Right ventricle myocardium inferior (tissue), 1 donor: ENCODE data around the gene AKAP8. TPM values are rescaled to one million over a fixed set of nuclear protein-coding genes. Genes with fewer than 3 reads are reported as not detected.

ENCODE experiments used
- ATAC-seq: fragments of 200-7000 bp; cut with Tn5 transposase; one replicate; pipeline ENCODE4 v1.9.1; 2020; ENCODE audit warnings: mild to moderate bottlenecking, moderate library complexity
- DNase-seq: peaks from one replicate; pipeline ENCODE4 v3.0.0; 2021; ENCODE audit errors: missing footprints
- intact Hi-C: fragments of 100-400 bp; cut with DNase I; formaldehyde crosslinking; loops from one replicate; pipeline ENCODE4 v1.11.0; 2022
- total RNA-seq: library from RNA; stranded (reverse); fragmentation: NEBNext Ultra II Directional; extraction: Animal tissue kit (Norgen Biotek cat#: 25700); gene quantifications from one replicate; pipeline ENCODE4 v1.2.1, GENCODE V29; 2021
- donor health status: DM: no; HTN: yes; CAD: no; lungs with severe emphysema.

AKAP8 gene
- total RNA-seq, 1 donor from 2014 or later, result 19.8 TPM

DNA sequence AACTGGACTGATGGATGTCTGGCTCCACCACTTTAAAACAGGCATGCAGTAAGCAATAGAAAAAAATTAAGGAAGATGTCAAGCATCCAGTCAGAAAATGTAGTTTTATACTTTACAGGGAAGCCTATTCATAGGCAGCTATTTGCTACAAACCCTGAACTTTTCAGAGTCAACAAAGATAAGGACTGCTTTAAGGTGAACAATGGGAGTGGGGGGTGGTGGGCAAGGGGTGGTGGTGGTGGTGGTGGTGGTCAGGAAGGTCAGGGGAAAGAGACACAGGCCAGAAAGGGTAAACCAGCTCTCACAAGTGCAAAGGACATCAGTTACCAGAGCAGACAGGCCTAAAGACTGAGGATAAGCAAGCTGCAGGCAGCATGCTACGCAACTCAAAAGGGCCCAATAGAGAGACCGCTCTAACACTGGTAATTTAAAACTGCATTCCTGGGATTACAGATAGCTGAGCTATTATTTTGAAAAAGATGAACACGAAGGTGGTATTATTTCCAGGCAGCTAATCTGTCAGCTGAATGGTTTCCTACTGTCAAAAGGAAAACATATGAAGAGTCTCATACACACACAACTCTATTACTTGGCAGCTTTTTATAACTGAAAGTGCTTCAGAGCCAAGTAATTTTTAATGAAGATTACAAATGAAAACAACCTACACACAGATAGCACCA lies 62.1 kb downstream of the AKAP8 start:
- ATAC-seq, result no peak
- no peak for DNase-seq
- intact Hi-C loops, result no loop called here

DNA sequence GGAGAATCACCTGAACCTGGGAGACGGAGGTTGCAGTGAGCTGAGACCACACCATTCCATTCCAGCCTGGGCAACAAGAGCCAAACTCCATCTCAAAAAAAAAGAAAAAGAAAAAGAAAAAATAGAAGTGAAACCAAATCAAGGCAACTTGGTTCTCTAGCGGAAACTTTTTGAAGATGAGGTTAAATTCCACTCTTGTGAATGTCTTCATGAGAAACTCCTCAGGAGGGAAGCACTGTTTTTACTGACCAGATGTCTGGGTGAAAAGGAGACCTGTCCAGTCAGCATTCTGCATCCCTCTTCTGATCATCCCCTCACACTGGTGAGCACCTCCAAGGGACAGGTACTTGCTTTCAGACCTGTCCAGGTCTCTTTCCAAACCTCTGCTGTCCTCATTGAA lies 63.1 kb downstream of the AKAP8 start:
- no peak for DNase-seq
- no peak for ATAC-seq
- intact Hi-C loops, result no loop called here

DNA sequence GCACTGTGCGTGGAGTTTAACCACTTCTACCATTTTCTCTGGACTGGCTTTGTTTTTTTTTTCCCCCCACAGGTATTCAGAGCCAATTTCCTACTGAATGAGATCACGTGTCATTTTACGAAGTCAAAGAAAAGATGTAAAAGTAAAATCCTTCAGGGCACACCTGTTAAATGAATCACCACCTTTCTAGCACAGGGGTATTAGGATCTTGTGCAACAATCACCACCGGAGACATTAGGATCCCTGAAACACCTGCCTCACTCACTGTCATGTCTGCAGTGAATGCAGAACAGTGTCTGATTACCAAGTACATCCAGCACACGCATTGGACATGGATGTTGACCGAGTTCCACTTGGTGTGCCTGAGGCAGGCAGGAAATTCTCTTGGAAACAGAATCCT lies 64.5 kb downstream of the AKAP8 start:
- intact Hi-C loops, result no loop called here
- no peak for ATAC-seq
- no peak for DNase-seq

DNA sequence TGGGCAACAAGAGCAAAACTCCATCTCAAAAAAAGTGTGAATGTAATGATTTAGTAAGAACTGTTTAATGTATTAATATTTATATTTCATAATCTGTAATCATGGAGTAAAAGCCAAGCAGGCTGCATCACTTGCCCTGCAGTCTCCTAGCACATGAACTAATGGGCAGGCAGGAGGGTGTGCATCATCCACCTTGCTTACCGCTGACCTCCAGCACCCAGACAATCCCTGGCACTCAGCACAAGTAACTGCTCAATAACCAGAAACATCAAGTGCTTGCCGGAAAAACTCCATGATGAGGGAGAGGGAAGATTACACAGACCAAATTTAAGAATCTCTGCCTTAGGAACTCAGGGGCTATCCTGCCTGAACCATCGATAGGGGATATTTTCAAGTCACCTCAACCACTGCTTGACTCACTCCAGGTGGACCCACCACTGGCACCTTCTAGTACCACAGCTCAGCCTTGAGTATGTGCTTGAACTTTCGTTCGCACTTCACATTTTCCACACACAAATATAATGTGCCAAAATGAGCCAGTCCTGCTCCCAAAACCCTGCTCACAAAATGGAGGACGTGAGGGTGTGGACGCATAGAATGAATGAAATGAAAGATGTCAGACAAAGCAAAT lies 65.8 kb downstream of the AKAP8 start:
- intact Hi-C loops, result no loop called here
- no peak for DNase-seq
- no peak for ATAC-seq

DNA sequence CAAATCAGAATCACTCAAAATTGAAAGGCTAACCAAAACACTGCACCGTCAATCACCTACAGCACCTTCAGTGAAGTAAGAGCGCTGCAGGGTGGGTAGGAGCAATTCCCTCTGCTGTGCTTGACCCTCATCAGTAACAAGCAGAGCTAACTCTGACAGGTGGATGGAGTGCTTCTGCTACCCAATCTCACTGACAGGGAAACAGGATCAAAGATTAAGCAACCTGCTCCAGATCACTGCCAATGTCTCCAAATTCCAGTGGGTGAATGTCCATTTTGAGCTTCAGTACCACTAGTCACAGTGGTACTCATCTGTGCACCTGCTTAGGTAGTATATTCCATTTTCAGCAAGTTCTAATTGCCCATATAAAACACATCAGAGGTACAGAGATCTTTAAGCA lies 72.4 kb downstream of the AKAP8 start:
- no peak for ATAC-seq
- no peak for DNase-seq
- intact Hi-C loops, result no loop called here

DNA sequence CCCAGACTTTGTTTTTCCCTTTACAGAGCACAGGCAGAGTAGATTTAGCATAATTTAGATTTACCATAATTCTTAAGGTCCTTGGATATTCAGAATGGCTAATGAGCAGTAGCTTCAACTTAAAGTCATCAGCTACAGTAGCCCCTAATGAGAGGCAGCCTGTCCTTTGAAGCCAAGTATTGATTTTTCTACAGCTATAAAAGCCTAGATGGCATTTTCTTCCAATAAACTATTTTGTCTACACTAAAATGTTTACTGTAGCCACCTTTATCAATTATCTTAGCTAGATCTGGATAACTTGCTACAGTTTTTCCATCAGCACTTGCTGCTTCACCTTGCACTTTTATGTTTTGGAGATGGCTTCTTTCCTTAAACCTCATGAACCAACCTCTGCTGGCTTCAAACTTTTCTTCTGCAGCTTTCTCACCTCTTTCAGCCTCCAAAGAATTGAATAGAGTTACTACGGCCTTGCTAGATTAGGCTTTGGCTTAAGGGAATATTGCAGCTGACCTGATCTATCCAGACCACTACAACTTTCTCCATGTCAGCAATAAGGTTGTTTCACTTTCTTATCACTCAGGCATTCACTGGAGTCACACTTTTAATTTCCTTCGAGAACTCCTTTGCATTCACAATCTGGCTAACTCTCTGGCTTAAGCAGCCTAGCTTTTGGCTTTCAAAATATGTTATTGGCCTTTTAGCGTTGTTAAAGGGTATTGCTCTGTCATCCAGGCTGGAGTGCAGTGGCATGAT lies 73.8 kb downstream of the AKAP8 start:
- ATAC-seq (no peak), DNase-seq (no peak)
- intact Hi-C loops, result no loop called here

DNA sequence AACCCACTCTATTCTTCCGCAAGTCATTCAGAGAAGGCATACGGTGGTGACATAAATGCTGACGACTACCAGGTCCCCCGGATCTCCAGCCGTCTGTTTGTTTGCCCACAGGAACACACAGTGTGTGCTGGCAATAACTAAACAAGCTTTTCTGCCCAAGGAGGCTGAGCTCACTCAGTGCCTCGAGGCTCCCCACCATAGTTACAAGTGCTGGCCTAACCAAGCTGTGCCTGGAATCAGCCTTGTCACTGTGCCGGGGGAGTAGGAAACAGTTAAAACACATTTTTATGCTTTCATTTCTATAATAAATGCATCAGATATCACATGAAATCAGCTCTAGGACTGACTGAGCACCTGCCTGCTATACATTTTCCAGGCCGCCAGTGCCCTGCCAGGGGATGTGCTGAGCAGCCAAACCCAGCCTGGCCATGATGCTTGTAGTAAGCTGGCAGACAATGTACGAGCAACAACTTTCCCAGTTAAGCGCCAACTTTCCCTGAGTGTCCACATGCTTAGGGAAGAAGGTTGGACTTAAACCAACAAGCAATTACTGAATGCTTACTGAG lies 75.4 kb downstream of the AKAP8 start:
- intact Hi-C loops, result no loop called here
- ATAC-seq (peak; percentile 70), DNase-seq (no peak)

Other genes starting within 250 kb of the AKAP8 start
- 28.5 TPM for gene NOTCH3, start 178.8 kb downstream of the AKAP8 start, total RNA-seq
- 0.14 TPM for gene EPHX3, start 147.3 kb downstream of the AKAP8 start, total RNA-seq
- 56.5 TPM for gene BRD4, start 47.2 kb downstream of the AKAP8 start, total RNA-seq
- 76.7 TPM for gene AKAP8L, start 39.2 kb upstream of the AKAP8 start, total RNA-seq
- 31.3 TPM for gene WIZ, start 70.2 kb upstream of the AKAP8 start, total RNA-seq
- gene RASAL3, start 84.8 kb upstream of the AKAP8 start, total RNA-seq, result 2.3 TPM
- gene PGLYRP2, start 99.7 kb upstream of the AKAP8 start, total RNA-seq, result not detected
- gene CYP4F22, start 128.7 kb upstream of the AKAP8 start, total RNA-seq, result not detected
- gene CYP4F8, start 235.4 kb upstream of the AKAP8 start, total RNA-seq, result not detected